NT2/D1 (cell line): ENCODE measurements around the gene TEX28.
A peak's percentile ranks its signal among the peaks of the same experiment; 100 is the strongest.
"Not testable (repeated sequence)": the region's sequence is repeated elsewhere in the genome, so short reads cannot be mapped to it uniquely, and the experiment has no call there.

Source experiments
- DNase-seq: peaks from one replicate; pipeline ENCODE4 v3.0.0-alpha.2; 2011; ENCODE audit warnings: low read depth, low spot score
- H3K27me3 ChIP-seq: 2 replicates; pipeline ENCODE4 v1.6.0; 2011; ENCODE audit warnings: mild to moderate bottlenecking; ENCODE audit not compliant: insufficient read length, insufficient read depth
- H3K36me3 ChIP-seq: 2 replicates; pipeline ENCODE4 v1.6.1; 2011; ENCODE audit warnings: mild to moderate bottlenecking, low read length, mixed read lengths; ENCODE audit not compliant: insufficient read depth, insufficient read length
- H3K4me1 ChIP-seq: 2 replicates; pipeline ENCODE4 v1.5.1; 2011; ENCODE audit not compliant: insufficient read depth, insufficient read length
- H3K4me3 ChIP-seq: 2 replicates; pipeline ENCODE4 v1.5.1; 2011; ENCODE audit warnings: low read depth; ENCODE audit not compliant: insufficient read length
- H3K9ac ChIP-seq: 2 replicates; pipeline ENCODE4 v1.6.0; 2011; ENCODE audit warnings: low read depth; ENCODE audit not compliant: insufficient read length
- H3K9me3 ChIP-seq: 2 replicates; pipeline ENCODE4 v1.5.1; 2011; ENCODE audit warnings: mild to moderate bottlenecking, low read length; ENCODE audit not compliant: insufficient read depth
- SUZ12 ChIP-seq: IDR thresholded peaks from 2 replicates; pipeline ENCODE4 v1.6.1; 2011; ENCODE audit not compliant: insufficient read length, insufficient read depth; ENCODE audit errors: extremely low read depth
- YY1 ChIP-seq: IDR thresholded peaks from 2 replicates; pipeline ENCODE4 v1.6.1; 2011; ENCODE audit not compliant: insufficient read length, insufficient read depth
- ZNF274 ChIP-seq: IDR thresholded peaks from 2 replicates; pipeline ENCODE4 v1.6.1; 2011; ENCODE audit warnings: mild to moderate bottlenecking, low read depth, low read length

TEX28 gene

DNA sequence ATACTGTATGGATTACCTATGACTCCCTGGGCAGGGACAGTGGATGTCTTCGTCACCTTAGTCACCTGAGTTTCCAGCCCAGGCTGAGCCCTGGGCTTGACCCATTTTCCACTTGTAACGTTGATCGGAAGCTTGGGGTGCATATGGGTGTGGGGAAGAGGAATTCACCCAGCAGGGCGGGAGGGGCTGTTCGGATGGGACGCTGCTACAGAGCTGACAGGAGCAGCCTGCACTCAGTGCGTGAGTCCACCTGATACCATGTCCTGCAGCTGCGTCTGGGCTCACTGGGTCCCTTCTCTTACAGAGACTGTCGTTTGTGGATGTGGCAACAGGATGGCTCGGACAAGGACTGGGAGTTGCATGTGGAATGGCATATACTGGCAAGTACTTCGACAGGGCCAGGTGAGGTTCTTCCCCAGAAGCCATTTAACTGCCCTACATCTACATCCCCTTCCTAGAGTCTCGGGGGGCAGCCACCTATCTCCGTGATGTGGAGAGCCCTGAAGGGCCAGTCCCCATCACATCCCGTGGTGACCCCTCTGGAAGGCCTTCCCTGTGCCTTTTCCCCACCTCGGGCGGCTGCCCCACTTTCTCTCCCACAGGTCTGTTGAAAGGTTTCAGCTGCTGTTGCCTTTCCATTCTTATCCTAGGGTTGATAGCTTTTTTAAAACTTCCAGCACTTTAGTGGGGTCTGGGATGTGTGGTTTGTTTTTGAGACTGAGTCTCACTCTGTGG is 14.3 kb upstream of the TEX28 start:
- H3K9ac ChIP-seq, result no peak overlapping the region

DNA sequence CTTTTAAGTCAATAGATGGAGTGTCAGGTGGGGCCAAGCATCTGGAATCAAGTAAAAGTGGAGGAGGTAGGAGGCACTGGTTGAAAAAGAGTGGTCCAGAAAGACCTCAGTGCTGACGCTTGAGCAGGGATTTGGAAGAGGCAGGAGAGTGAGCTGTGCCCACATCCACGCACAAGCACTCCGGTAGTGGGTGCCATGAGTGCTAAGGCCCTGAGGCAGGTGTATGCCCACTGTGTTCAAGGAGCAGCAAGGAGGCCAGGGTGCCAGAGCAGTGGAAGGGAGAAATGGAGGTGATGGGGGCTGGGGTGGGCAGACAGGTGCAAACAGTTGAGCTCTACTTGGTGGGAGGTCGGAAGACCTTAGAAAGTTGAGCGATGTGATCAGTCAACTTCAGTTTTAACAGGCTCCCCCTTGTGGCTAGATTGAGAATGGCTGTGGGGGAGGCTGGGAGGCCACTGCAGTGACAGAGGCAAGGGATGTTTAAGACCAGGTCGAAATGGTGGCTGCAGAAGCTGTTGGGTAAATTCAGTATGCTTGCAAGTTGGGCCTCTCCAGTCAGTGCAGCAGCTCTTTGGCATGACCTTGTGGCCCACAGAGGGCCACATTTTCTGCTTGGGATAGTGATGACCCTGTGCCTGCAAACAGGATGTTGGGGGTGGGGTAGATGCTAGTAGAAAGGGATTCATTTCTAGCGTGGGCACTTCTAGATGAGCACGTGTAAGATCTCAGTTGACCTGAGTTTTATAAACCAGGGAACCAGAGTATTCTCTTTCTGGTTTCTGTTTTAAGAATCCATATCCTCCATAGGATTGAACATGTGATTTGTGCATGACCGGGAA is 13.4 kb upstream of the TEX28 start:
- Histone ChIP-seq H3K4me3 (no peak overlapping the region), H3K27me3 (no peaks in the 10 kb centered on the region), H3K4me1 (no peaks in the 10 kb centered on the region), H3K9ac (no peak overlapping the region), H3K9me3 (no peaks in the 10 kb centered on the region), H3K36me3 (no peaks in the 10 kb centered on the region)
- no peak for TF ChIP-seq YY1
- no peak for TF ChIP-seq ZNF274
- TF ChIP-seq SUZ12, result no peak
- DNase-seq, result peak; percentile 39

More for the DNA sequence above, 14.3 kb upstream of the TEX28 start:
- DNase-seq, result no peak
- no peak overlapping the region for H3K4me3 ChIP-seq
- H3K27me3 ChIP-seq, result no peaks in the 10 kb centered on the region
- H3K9me3 ChIP-seq, result no peaks in the 10 kb centered on the region
- H3K36me3 ChIP-seq, result no peaks in the 10 kb centered on the region
- TF ChIP-seq YY1, result no peak
- TF ChIP-seq ZNF274, result no peak
- no peak for TF ChIP-seq SUZ12
- H3K4me1 ChIP-seq, result no peaks in the 10 kb centered on the region

DNA sequence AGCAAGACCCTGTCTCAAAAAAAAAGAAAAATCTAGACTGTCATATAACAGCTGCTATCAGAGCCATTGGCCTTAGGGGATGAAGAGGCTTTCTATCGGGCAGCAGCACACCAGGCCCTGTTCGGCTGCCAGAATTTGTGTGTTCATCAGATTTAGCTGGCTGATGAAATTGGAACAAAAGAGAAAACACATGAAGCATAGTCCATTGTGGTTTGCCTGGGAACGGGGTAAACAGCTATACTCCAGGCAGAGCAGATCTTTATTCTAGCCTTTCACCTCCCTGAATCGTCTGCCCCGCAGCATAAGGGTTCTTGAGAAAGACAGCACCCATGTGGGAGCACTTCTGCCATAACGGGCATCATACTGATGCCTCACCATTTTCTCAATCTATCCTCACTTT is 12.3 kb upstream of the TEX28 start:
- DNase-seq, result no peak
- no peak for TF ChIP-seq YY1
- no peak for TF ChIP-seq SUZ12
- no peak for TF ChIP-seq ZNF274
- H3K4me3 ChIP-seq, result no peak overlapping the region
- H3K27me3 ChIP-seq, result no peaks in the 10 kb centered on the region
- no peaks in the 10 kb centered on the region for H3K36me3 ChIP-seq
- H3K9me3 ChIP-seq, result no peaks in the 10 kb centered on the region
- H3K4me1 ChIP-seq, result no peaks in the 10 kb centered on the region
- H3K9ac ChIP-seq, result no peak overlapping the region

DNA sequence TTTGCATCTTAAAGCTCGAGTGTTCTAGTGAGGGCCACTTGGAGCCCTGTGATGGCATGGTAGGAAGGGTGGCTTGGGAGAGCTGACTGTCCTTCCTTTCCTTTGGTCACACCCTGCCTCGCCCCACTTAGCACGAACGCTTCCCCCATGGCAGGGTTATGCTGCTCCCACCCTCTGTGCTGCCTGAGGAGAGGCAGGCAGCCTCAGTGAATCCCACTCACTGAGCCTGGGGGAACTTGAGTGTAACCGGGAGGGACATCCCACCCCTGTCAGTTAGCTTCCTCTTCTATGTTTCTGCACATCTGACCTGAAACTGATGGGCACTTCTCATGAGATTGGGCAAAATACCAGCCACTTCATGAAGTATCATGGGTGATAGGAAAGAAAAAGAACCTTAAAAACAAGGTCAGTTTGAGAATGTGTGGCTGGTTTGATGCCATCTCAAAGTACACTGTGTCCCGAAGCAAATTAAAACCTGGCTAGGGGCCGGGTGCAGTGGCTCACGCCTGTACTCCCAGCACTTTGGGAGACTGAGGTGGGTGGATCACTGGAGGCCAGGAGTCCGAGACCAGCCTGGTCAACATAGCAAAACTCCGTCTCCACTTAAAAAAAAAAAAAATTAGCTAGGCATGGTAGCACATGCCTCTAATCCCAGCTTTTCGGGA is 10.7 kb upstream of the TEX28 start:
- Histone ChIP-seq H3K36me3 (no peaks in the 10 kb centered on the region), H3K9ac (no peak overlapping the region), H3K27me3 (no peaks in the 10 kb centered on the region), H3K4me1 (no peaks in the 10 kb centered on the region), H3K9me3 (no peaks in the 10 kb centered on the region), H3K4me3 (no peak overlapping the region)
- DNase-seq, result no peak
- TF ChIP-seq SUZ12 (no peak), YY1 (no peak), ZNF274 (no peak)

DNA sequence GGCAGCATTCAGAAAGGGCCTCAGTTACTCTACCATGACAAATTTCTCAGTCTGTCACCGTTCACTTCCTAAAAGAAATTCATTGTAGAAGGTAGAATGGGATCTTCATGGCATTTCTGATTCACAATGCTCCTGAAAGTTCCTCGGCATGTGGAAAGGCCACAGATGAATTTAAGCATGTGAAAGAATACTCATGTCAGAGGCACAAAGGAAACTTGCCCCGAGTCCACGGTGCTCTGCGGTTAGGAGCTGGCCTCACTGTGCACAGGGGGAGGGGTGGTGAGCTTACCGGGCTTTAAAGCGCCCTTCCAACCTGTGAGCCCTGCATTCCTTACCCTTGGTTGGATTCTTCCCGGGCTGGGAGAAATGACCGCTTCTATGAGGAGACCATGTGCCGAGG is 9.9 kb upstream of the TEX28 start:
- no peak for DNase-seq
- no peaks in the 10 kb centered on the region for H3K36me3 ChIP-seq
- TF ChIP-seq SUZ12 (no peak), ZNF274 (no peak), YY1 (no peak)

DNA sequence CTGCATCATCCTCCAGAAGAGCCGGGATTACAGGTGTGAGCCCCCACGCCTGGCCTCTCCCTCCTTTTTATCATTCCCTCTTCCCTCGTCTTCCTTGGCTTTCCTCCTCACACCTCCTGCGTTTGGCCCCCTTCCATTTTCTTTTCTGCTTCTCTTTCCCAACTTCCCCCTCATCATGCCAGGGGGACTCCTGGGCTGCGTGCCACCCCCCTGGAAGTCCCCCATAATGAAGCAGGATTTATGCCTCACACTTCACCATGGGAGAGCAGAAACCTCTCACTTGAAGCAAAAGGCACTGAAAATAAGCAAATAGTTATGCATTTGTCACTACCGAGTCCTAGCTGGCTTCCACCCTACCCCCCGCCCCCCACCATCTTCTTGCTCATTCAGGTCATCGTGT is 8.6 kb upstream of the TEX28 start:
- Histone ChIP-seq H3K4me1 (no peaks in the 10 kb centered on the region), H3K27me3 (no peaks in the 10 kb centered on the region), H3K4me3 (no peak overlapping the region), H3K9me3 (no peaks in the 10 kb centered on the region), H3K9ac (no peak overlapping the region), H3K36me3 (no peaks in the 10 kb centered on the region)
- TF ChIP-seq YY1 (no peak), ZNF274 (no peak), SUZ12 (no peak)
- DNase-seq, result no peak

More for the DNA sequence above, 9.9 kb upstream of the TEX28 start:
- Histone ChIP-seq H3K4me3 (no peak overlapping the region), H3K4me1 (no peaks in the 10 kb centered on the region), H3K9me3 (no peaks in the 10 kb centered on the region), H3K9ac (no peak overlapping the region), H3K27me3 (no peaks in the 10 kb centered on the region)

DNA sequence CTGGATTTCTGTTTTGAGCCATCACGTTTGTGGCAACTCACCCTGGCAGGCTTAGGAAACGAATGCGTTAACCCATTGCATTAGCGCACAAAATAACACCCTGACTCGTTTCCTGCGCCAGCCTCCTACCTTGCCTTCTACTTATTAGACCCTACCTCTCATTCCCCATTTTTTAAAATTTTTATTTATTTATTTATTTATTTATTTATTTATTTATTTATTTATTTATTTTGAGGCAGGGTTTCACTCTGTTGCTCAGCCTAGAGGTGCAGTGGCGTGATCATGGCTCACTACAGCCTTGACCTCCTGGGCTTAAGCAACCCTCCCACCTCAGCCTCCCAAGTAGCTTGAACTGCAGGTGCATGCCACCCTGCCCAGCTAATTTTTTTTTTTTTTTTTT is 8.1 kb upstream of the TEX28 start:
- not testable (repeated sequence) for H3K4me3 ChIP-seq, DNase-seq, H3K9ac ChIP-seq, H3K9me3 ChIP-seq, H3K36me3 ChIP-seq, H3K27me3 ChIP-seq, H3K4me1 ChIP-seq
